H1 (cell line): ENCODE measurements around the gene GSPT1. TPM values are rescaled to one million over a fixed set of nuclear protein-coding genes. Genes with fewer than 3 reads are reported as not detected.
A peak's percentile ranks its signal among the peaks of the same experiment; 100 is the strongest.

Experiments used
- EP300 ChIP-seq, 2 experiments: IDR thresholded peaks; 1 replicate in 1 of 2; 2 replicates in 1 of 2; pipeline ENCODE4 v1.6.1; 2011 to 2012; ENCODE audit warnings: low read depth in 2 of 2, low read length in 2 of 2, mild to moderate bottlenecking in 2 of 2, borderline replicate concordance in 1 of 2, inconsistent platforms in 1 of 2, moderate library complexity in 1 of 2
- GABPA ChIP-seq: IDR thresholded peaks from 2 replicates; pipeline ENCODE4 v1.6.1; 2011; ENCODE audit warnings: mild to moderate bottlenecking, low read length, moderate library complexity, borderline replicate concordance; ENCODE audit not compliant: insufficient read depth
- JUND ChIP-seq: IDR thresholded peaks from 2 replicates; pipeline ENCODE4 v1.6.1; 2011; ENCODE audit warnings: mild to moderate bottlenecking, improper control_type of control experiment, low read length
- KDM1A ChIP-seq: fragments of 200-600, 300-600 bp; sonication (generic); IDR thresholded peaks from 2 replicates; pipeline ENCODE4 v1.7.1; 2016; ENCODE audit warnings: mild to moderate bottlenecking, low read length, borderline replicate concordance
- KDM4A ChIP-seq: IDR thresholded peaks from one replicate; pipeline ENCODE4 v1.7.1; 2012; ENCODE audit warnings: low read depth, mild to moderate bottlenecking, moderate library complexity, low read length, inconsistent platforms; ENCODE audit not compliant: severe bottlenecking
- KDM5A ChIP-seq: fragments of 200-600 bp; IDR thresholded peaks from 2 replicates; pipeline ENCODE4 v1.7.1; 2012; ENCODE audit warnings: mild to moderate bottlenecking, low read length, inconsistent platforms, mixed read lengths
- RAD21 ChIP-seq, 2 experiments: IDR thresholded peaks in 1 of 2; conservative IDR thresholded peaks in 1 of 2; 2 replicates each; pipeline ENCODE4 v1.6.1; 2011; ENCODE audit warnings: low read depth in 2 of 2, low read length in 2 of 2, improper control_type of control experiment in 1 of 2, inconsistent platforms in 1 of 2, mild to moderate bottlenecking in 1 of 2, moderate library complexity in 1 of 2
- SIX5 ChIP-seq: IDR thresholded peaks from 2 replicates; pipeline ENCODE4 v1.6.1; 2011; ENCODE audit warnings: mild to moderate bottlenecking, low read depth, low read length
- SP2 ChIP-seq: IDR thresholded peaks from 2 replicates; pipeline ENCODE4 v1.6.1; 2012; ENCODE audit warnings: mild to moderate bottlenecking, low read length, inconsistent platforms
- TAF7 ChIP-seq: optimal IDR thresholded peaks from 2 replicates; pipeline ENCODE3; 2011; ENCODE audit warnings: low read depth, mild to moderate bottlenecking, inconsistent platforms, low read length, moderate library complexity, borderline replicate concordance
- polyA plus RNA-seq, 7 experiments: library from polyadenylated mRNA; depleted of rRNA in 3 of 7; stranded (reverse) in 5 of 7; unstranded in 2 of 7; fragments of >200 nt in 5 of 7; fragments of 200-250 nt in 2 of 7; gene quantifications; 1 replicate in 5 of 7; 2 replicates in 1 of 7; 4 replicates in 1 of 7; pipeline versions ENCODE4 v1.2.1 to v1.2.3, GENCODE V29; 2011 to 2013; ENCODE audit warnings: missing spikeins in 2 of 7, mixed read lengths in 2 of 7
- total RNA-seq: library from RNA; stranded (reverse); fragmentation: NEBNext Ultra II Directional; extraction: Animal tissue kit (Norgen Biotek cat#: 25700); gene quantifications from 2 replicates; pipeline ENCODE4 v1.2.1, GENCODE V29; 2021

Gene GSPT1
- total and polyA plus RNA-seq, 2 of the 8 experiments (the other 6 are each of a cell fraction or from before 2014, with no cell fraction given): 51.0 to 204 TPM

- TF ChIP-seq KDM5A: no peak
- TF ChIP-seq JUND: no peak
- no peak for TF ChIP-seq KDM1A
- no peak for TF ChIP-seq RAD21 (IDR thresholded peaks at IDR 0.05 in 1 of 2, conservative IDR thresholded peaks at IDR 0.05 in 1 of 2; ENCODE audit: low read depth in 2 of 2, low read length in 2 of 2)
- no peak for TF ChIP-seq SP2
- no peak for TF ChIP-seq SIX5
- no peak for TF ChIP-seq EP300 (IDR thresholded peaks at IDR 0.05; ENCODE audit: borderline replicate concordance in 1 of 2, low read depth in 2 of 2, low read length in 2 of 2)
- TF ChIP-seq KDM4A: peak; percentile 64
- TF ChIP-seq GABPA: no peak
- no peak for TF ChIP-seq TAF7
These were observed 577 bp downstream of the GSPT1 start (continued) for GRCh38 chr16:11915114-11915643.
